HepG2 (cell line): ENCODE measurements around the gene CRISP3. TPM values are rescaled to one million over a fixed set of nuclear protein-coding genes. Genes with fewer than 3 reads are reported as not detected.

Experiments used
- ATAC-seq: fragments of 200-7000 bp; cut with Tn5 transposase; 3 replicates; pipeline ENCODE4 v1.9.1; 2020; ENCODE audit warnings: mild to moderate bottlenecking, moderate library complexity
- BruUV-seq: library from RNA; stranded (reverse); fragments of 400-500 nt; replicated peaks from 2 replicates; lab custom pipeline; 2021; lab: Mats Ljungman, UMichigan
- CTCF ChIA-PET: fragments of 300-600 bp; formaldehyde crosslinking; extraction: SDS; loops from one replicate; lab custom pipeline; 2021; ENCODE audit warnings: low total read pairs, inconsistent platforms, low intra/inter-chr PET ratio; lab: Yijun Ruan, JAX
- POLR2A ChIA-PET: fragments of 350-600 bp; sonication (Branson Sonifier 250); formaldehyde crosslinking; loops from one replicate; lab custom pipeline; 2020; ENCODE audit warnings: antibody characterized with exemption, inconsistent platforms; lab: Yijun Ruan, JAX
- DNase-seq: peaks from one replicate; pipeline ENCODE4 v3.0.0-alpha.2; 2015; ENCODE audit warnings: low spot score
- FAIRE-seq: peaks from 3 replicates; lab custom pipeline; 2011; peaks lifted over from hg19 to GRCh38; lab: Jason Lieb, UNC
- H2AFZ ChIP-seq: one replicate; pipeline ENCODE4 v1.6.1; 2011; ENCODE audit warnings: low read length, inconsistent platforms
- H3K27ac ChIP-seq: fragments of 300-600 bp; 3 replicates; pipeline ENCODE4 v1.8.0; 2011; ENCODE audit warnings: mixed run types, mild to moderate bottlenecking, mixed read lengths, low read length, inconsistent platforms; ENCODE audit not compliant: insufficient read depth; ENCODE audit errors: extremely low read length
- H3K27me3 ChIP-seq, 2 experiments: fragments of 200-600 bp in 1 of 2; 2 replicates in 1 of 2; 3 replicates in 1 of 2; pipeline versions ENCODE4 v1.6.0 to v1.8.0; 2011; ENCODE audit warnings: low read length in 2 of 2, mild to moderate bottlenecking in 2 of 2, moderate library complexity in 2 of 2, inconsistent platforms in 1 of 2; ENCODE audit not compliant: insufficient read depth in 2 of 2, control insufficient read depth in 1 of 2
- H3K36me3 ChIP-seq, 2 experiments: fragments of 200-600 bp in 1 of 2; replicated peaks in 1 of 2; 2 replicates in 1 of 2; 3 replicates in 1 of 2; pipeline versions ENCODE4 v1.5.1 to v1.8.0; 2011; ENCODE audit warnings: low read length in 2 of 2, inconsistent platforms in 1 of 2; ENCODE audit not compliant: insufficient read depth in 2 of 2, control insufficient read depth in 1 of 2
- H3K4me1 ChIP-seq: 2 replicates; pipeline ENCODE4 v1.5.1; 2012; ENCODE audit warnings: low read length, inconsistent platforms; ENCODE audit not compliant: insufficient read depth
- H3K4me2 ChIP-seq: 2 replicates; pipeline ENCODE4 v1.6.0; 2011; ENCODE audit warnings: low read depth, low read length, inconsistent platforms
- H3K4me3 ChIP-seq, 3 experiments: fragments of 200-600 bp in 1 of 3; sonication (generic), shearing (Covaris generic) in 1 of 3; replicated peaks in 1 of 3; 2 replicates each; pipeline ENCODE4 v1.5.1; 2011 to 2016; ENCODE audit warnings: low read length in 3 of 3, inconsistent platforms in 2 of 3, low read depth in 2 of 3, mild to moderate bottlenecking in 2 of 3, control low read depth in 1 of 3, mixed read lengths in 1 of 3; ENCODE audit not compliant: insufficient read depth in 1 of 3
- H3K79me2 ChIP-seq: one replicate; pipeline ENCODE4 v1.6.1; 2011; ENCODE audit warnings: low read length, inconsistent platforms; ENCODE audit not compliant: insufficient read depth
- H3K9ac ChIP-seq: 2 replicates; pipeline ENCODE4 v1.6.0; 2011; ENCODE audit warnings: mild to moderate bottlenecking, low read depth, low read length, inconsistent platforms; ENCODE audit not compliant: insufficient read depth
- H3K9me3 ChIP-seq: 2 replicates; pipeline ENCODE4 v1.5.1; 2012; ENCODE audit warnings: mild to moderate bottlenecking, low read length
- H4K20me1 ChIP-seq: 2 replicates; pipeline ENCODE4 v1.6.0; 2011; ENCODE audit warnings: inconsistent platforms, mild to moderate bottlenecking, low read length, moderate library complexity; ENCODE audit not compliant: insufficient read depth
- HNRNPLL ChIP-seq: fragments of 200-400 bp; formaldehyde crosslinking; IDR thresholded peaks from 2 replicates; pipeline ENCODE4 v1.6.1; 2017; ENCODE audit warnings: mild to moderate bottlenecking, low read depth, low read length; ENCODE audit not compliant: poor library complexity, severe bottlenecking
- MYC ChIP-seq: sonication (generic); formaldehyde crosslinking; IDR thresholded peaks from 2 replicates; pipeline ENCODE4 v1.9.0; 2021; ENCODE audit warnings: missing genetic modification reagents, borderline replicate concordance
- NR3C1 ChIP-seq: sonication (generic); formaldehyde crosslinking; IDR thresholded peaks from 2 replicates; pipeline ENCODE4 v1.4.0; 2020; ENCODE audit warnings: missing genetic modification reagents
- SRY ChIP-seq: sonication (generic); formaldehyde crosslinking; IDR thresholded peaks from 2 replicates; pipeline ENCODE4 v1.8.0; 2022; ENCODE audit warnings: mild to moderate bottlenecking, missing genetic modification reagents
- ZNF121 ChIP-seq: sonication (generic); formaldehyde crosslinking; IDR thresholded peaks from 2 replicates; pipeline ENCODE4 v1.5.0; 2020; ENCODE audit warnings: mild to moderate bottlenecking, missing genetic modification reagents
- ZNF136 ChIP-seq: sonication (generic); formaldehyde crosslinking; IDR thresholded peaks from 2 replicates; pipeline ENCODE4 v1.8.1; 2022; ENCODE audit warnings: low read depth, mild to moderate bottlenecking, moderate library complexity, missing genetic modification reagents
- ZNF160 ChIP-seq: sonication (generic); formaldehyde crosslinking; IDR thresholded peaks from 2 replicates; pipeline ENCODE4 v1.8.0; 2022; ENCODE audit warnings: mild to moderate bottlenecking, inconsistent platforms, missing genetic modification reagents
- ZNF205 ChIP-seq: IDR thresholded peaks from 2 replicates; pipeline ENCODE4 v1.6.1; 2018; ENCODE audit warnings: missing biosample characterization, missing genetic modification reagents
- ZNF703 ChIP-seq: sonication (generic); formaldehyde crosslinking; IDR thresholded peaks from 2 replicates; pipeline ENCODE4 v1.5.1; 2020; ENCODE audit warnings: missing genetic modification reagents, mild to moderate bottlenecking, moderate library complexity, borderline replicate concordance
- WGBS: methylation state at CpG from one replicate; pipeline ENCODE4 v1.1.6; 2017; ENCODE audit warnings: low lambda C conversion rate; 5-methylcytosine and 5-hydroxymethylcytosine counted together
- in situ Hi-C: cut with HindIII; loops from 2 replicates; pipeline ENCODE4 v1.10.0; 2017; ENCODE audit warnings: low pct_unique_long_range_greater_than_20kb; ENCODE audit not compliant: extremely low pct_ligation_motif_present
- intact Hi-C: fragments of 100-400 bp; cut with micrococcal nuclease; formaldehyde crosslinking; loops from one replicate; pipeline ENCODE4 v1.10.0; 2022; ENCODE audit not compliant: unreplicated experiment
- polyA plus RNA-seq, 8 experiments: library from polyadenylated mRNA; depleted of rRNA in 3 of 8; stranded (reverse) in 7 of 8; unstranded in 1 of 8; fragments of >200 nt; fragmentation: Illumina TruSeq in 4 of 8; extraction: Trizol in 4 of 8; gene quantifications; 2 replicates each; pipeline versions ENCODE4 v1.2.1 to v1.2.3, GENCODE V29; 2011 to 2016; ENCODE audit warnings: low read depth in 4 of 8, missing spikeins in 1 of 8, mixed read lengths in 1 of 8; ENCODE audit not compliant: insufficient read depth in 1 of 8
- total RNA-seq, 5 experiments: library from RNA; depleted of rRNA; stranded (reverse); fragments of >200 nt; fragmentation: Illumina TruSeq; extraction: Trizol; gene quantifications; 2 replicates each; pipeline ENCODE4 v1.2.3, GENCODE V29; 2016; ENCODE audit warnings: low read depth in 1 of 5
- TF ChIP-seq, protein P1 (sequence below): sonication (generic); formaldehyde crosslinking; IDR thresholded peaks from 2 replicates; pipeline ENCODE4 v1.4.0; 2020; ENCODE audit warnings: mild to moderate bottlenecking, missing genetic modification reagents
- TF ChIP-seq, protein P2 (sequence below): sonication (generic); formaldehyde crosslinking; IDR thresholded peaks from 2 replicates; pipeline ENCODE4 v1.4.0; 2020; ENCODE audit warnings: missing genetic modification reagents, borderline replicate concordance
- TF ChIP-seq, protein P3 (sequence below): sonication (generic); formaldehyde crosslinking; IDR thresholded peaks from 2 replicates; pipeline ENCODE4 v1.5.0; 2020; ENCODE audit warnings: mild to moderate bottlenecking, missing genetic modification reagents, borderline replicate concordance
- TF ChIP-seq, protein P4 (sequence below): sonication (generic); formaldehyde crosslinking; IDR thresholded peaks from 2 replicates; pipeline ENCODE4 v1.5.0; 2020; ENCODE audit warnings: mild to moderate bottlenecking, missing genetic modification reagents

CRISP3 gene
- total and polyA plus RNA-seq, 2 of the 13 experiments (the other 11 are each of a cell fraction or from before 2014, with no cell fraction given) = not detected

DNA sequence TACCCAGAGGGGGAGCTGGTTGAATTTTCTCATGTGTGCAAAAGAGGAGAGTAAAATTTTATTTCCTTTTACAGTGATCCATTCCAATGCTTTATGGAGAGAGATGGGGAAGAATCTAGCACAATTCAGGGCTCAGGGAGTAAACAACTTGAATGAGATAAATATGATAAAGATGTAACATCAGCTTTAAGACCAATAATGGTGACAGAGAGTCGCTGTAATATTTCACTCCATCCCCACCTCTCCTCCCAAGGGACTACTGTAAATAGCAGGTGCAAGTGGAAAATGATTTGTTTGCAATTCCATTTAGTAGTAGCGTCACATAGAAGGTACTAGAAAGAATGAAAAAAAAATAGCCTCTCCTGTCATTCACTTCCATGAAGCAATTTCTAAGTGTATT lies 4.8 kb downstream of the CRISP3 start:
- ChIA-PET CTCF (no interaction called here), POLR2A (no interaction called here)
- no peak overlapping the region for H3K4me3 ChIP-seq
- no peaks in the 10 kb centered on the region for H4K20me1 ChIP-seq
- H2AFZ ChIP-seq = no peak overlapping the region
- intact Hi-C loops = no loop called here
- in situ Hi-C loops = no loop called here
- DNase-seq (no peak), FAIRE-seq (no peak), ATAC-seq (no peak)
- H3K27me3 ChIP-seq = no peaks in the 10 kb centered on the region
- H3K4me1 ChIP-seq = no peaks in the 10 kb centered on the region
- no peaks in the 10 kb centered on the region for H3K36me3 ChIP-seq
- no peak overlapping the region for H3K4me2 ChIP-seq
- H3K27ac ChIP-seq = no peak overlapping the region
- TF ChIP-seq ZNF703 (CRISPR knock-in tag) (no peak), ZNF205 (no peak), MYC (no peak), NR3C1 (CRISPR knock-in tag) (no peak), ZNF121 (CRISPR knock-in tag) (no peak), HNRNPLL (no peak), SRY (CRISPR knock-in tag) (no peak), ZNF136 (no peak), ZNF160 (no peak)
- TF ChIP-seq, protein P1, sequence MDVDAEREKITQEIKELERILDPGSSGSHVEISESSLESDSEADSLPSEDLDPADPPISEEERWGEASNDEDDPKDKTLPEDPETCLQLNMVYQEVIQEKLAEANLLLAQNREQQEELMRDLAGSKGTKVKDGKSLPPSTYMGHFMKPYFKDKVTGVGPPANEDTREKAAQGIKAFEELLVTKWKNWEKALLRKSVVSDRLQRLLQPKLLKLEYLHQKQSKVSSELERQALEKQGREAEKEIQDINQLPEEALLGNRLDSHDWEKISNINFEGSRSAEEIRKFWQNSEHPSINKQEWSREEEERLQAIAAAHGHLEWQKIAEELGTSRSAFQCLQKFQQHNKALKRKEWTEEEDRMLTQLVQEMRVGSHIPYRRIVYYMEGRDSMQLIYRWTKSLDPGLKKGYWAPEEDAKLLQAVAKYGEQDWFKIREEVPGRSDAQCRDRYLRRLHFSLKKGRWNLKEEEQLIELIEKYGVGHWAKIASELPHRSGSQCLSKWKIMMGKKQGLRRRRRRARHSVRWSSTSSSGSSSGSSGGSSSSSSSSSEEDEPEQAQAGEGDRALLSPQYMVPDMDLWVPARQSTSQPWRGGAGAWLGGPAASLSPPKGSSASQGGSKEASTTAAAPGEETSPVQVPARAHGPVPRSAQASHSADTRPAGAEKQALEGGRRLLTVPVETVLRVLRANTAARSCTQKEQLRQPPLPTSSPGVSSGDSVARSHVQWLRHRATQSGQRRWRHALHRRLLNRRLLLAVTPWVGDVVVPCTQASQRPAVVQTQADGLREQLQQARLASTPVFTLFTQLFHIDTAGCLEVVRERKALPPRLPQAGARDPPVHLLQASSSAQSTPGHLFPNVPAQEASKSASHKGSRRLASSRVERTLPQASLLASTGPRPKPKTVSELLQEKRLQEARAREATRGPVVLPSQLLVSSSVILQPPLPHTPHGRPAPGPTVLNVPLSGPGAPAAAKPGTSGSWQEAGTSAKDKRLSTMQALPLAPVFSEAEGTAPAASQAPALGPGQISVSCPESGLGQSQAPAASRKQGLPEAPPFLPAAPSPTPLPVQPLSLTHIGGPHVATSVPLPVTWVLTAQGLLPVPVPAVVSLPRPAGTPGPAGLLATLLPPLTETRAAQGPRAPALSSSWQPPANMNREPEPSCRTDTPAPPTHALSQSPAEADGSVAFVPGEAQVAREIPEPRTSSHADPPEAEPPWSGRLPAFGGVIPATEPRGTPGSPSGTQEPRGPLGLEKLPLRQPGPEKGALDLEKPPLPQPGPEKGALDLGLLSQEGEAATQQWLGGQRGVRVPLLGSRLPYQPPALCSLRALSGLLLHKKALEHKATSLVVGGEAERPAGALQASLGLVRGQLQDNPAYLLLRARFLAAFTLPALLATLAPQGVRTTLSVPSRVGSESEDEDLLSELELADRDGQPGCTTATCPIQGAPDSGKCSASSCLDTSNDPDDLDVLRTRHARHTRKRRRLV (CRISPR knock-in tag) = no peak
- TF ChIP-seq, protein P2, sequence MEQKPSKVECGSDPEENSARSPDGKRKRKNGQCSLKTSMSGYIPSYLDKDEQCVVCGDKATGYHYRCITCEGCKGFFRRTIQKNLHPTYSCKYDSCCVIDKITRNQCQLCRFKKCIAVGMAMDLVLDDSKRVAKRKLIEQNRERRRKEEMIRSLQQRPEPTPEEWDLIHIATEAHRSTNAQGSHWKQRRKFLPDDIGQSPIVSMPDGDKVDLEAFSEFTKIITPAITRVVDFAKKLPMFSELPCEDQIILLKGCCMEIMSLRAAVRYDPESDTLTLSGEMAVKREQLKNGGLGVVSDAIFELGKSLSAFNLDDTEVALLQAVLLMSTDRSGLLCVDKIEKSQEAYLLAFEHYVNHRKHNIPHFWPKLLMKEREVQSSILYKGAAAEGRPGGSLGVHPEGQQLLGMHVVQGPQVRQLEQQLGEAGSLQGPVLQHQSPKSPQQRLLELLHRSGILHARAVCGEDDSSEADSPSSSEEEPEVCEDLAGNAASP (CRISPR knock-in tag) = no peak
- TF ChIP-seq, protein P3, sequence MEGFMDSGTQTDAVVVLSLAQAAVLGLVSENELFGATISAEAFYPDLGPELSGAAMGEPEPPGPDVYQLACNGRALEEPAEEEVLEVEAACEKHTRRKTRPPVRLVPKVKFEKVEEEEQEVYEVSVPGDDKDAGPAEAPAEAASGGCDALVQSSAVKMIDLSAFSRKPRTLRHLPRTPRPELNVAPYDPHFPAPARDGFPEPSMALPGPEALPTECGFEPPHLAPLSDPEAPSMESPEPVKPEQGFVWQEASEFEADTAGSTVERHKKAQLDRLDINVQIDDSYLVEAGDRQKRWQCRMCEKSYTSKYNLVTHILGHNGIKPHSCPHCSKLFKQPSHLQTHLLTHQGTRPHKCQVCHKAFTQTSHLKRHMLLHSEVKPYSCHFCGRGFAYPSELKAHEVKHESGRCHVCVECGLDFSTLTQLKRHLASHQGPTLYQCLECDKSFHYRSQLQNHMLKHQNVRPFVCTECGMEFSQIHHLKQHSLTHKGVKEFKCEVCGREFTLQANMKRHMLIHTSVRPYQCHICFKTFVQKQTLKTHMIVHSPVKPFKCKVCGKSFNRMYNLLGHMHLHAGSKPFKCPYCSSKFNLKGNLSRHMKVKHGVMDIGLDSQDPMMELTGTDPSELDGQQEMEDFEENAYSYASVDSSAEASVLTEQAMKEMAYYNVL (CRISPR knock-in tag) = no peak
- TF ChIP-seq, protein P4, sequence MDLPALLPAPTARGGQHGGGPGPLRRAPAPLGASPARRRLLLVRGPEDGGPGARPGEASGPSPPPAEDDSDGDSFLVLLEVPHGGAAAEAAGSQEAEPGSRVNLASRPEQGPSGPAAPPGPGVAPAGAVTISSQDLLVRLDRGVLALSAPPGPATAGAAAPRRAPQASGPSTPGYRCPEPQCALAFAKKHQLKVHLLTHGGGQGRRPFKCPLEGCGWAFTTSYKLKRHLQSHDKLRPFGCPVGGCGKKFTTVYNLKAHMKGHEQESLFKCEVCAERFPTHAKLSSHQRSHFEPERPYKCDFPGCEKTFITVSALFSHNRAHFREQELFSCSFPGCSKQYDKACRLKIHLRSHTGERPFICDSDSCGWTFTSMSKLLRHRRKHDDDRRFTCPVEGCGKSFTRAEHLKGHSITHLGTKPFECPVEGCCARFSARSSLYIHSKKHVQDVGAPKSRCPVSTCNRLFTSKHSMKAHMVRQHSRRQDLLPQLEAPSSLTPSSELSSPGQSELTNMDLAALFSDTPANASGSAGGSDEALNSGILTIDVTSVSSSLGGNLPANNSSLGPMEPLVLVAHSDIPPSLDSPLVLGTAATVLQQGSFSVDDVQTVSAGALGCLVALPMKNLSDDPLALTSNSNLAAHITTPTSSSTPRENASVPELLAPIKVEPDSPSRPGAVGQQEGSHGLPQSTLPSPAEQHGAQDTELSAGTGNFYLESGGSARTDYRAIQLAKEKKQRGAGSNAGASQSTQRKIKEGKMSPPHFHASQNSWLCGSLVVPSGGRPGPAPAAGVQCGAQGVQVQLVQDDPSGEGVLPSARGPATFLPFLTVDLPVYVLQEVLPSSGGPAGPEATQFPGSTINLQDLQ (CRISPR knock-in tag) = no peak
- 0% methylated on average over 2 of the region's 2 CpGs for WGBS
- no peaks in the 10 kb centered on the region for H3K79me2 ChIP-seq
- no peaks in the 10 kb centered on the region for H3K9me3 ChIP-seq
- BruUV-seq = no TSS peak
- no peak overlapping the region for H3K9ac ChIP-seq
